ENCODE measurements around the gene INHA.

The INHA gene

GRCh38 chr2:219557791-219558785, 14.0 kb upstream of the INHA start:
- no peak for DNase-seq

- no peak for DNase-seq
Observed at GRCh38 chr2:219559156-219559915, 12.8 kb upstream of the INHA start.

GRCh38 chr2:219560037-219560892, 11.8 kb upstream of the INHA start:
- DNase-seq: no peak

- DNase-seq: no peak
Observed at GRCh38 chr2:219560893-219561178, 11.3 kb upstream of the INHA start.

- no peak for DNase-seq
Observed at GRCh38 chr2:219561179-219562048, 10.7 kb upstream of the INHA start.

GRCh38 chr2:219562049-219563020, 9.8 kb upstream of the INHA start:
- DNase-seq: no peak

- DNase-seq: no peak
Observed at GRCh38 chr2:219563271-219563928, 8.7 kb upstream of the INHA start.

- no peak for DNase-seq
Observed at GRCh38 chr2:219565130-219566080, 6.7 kb upstream of the INHA start.

GRCh38 chr2:219566640-219567039, 5.5 kb upstream of the INHA start:
- no peak for DNase-seq

GRCh38 chr2:219567131-219567530, 5.0 kb upstream of the INHA start:
- DNase-seq: no peak

- no peak for DNase-seq
Observed at GRCh38 chr2:219567791-219568361, 4.2 kb upstream of the INHA start.

- DNase-seq: no peak
Observed at GRCh38 chr2:219569041-219569440, 3.1 kb upstream of the INHA start.

- no peak for DNase-seq
Observed at GRCh38 chr2:219569635-219570034, 2.5 kb upstream of the INHA start.

- DNase-seq: peak in 7 of 56 donors; percentile 8 to 41 (median 26)
Observed at GRCh38 chr2:219570194-219570923, 1.8 kb upstream of the INHA start.

- peak in 1 of 56 donors; percentile 43 for DNase-seq
Observed at GRCh38 chr2:219570924-219571310, 1.2 kb upstream of the INHA start.
